C4-2B (cell line): ENCODE data around the gene SOBP.

ENCODE experiments used
- CTCF ChIP-seq: fragments of 450-650 bp; conservative IDR thresholded peaks from 2 replicates; pipeline ENCODE4 v1.5.1; 2017; ENCODE audit warnings: mild to moderate bottlenecking
- ZFX ChIP-seq: fragments of 450-650 bp; IDR thresholded peaks from 2 replicates; pipeline ENCODE4 v1.6.1; 2017

- TF ChIP-seq CTCF (no peak), ZFX (no peak)
Observed at GRCh38 chr6:107660839-107661238, 170.9 kb downstream of the SOBP start.
